Mucosa of rectum (tissue), 2 donors: ENCODE data around the gene CASTOR1.
A peak's percentile ranks its signal among the peaks of the same experiment; 100 is the strongest.

Source experiments
- H3K27ac ChIP-seq, 2 donors: one replicate each; pipeline ENCODE4 v1.7.0; 2013; ENCODE audit warnings: inconsistent platforms in 2 of 2, low read depth in 2 of 2, low read length in 2 of 2
- H3K27me3 ChIP-seq, 2 donors: one replicate each; pipeline ENCODE4 v1.7.0; 2013; ENCODE audit warnings: low read length in 2 of 2; ENCODE audit not compliant: control insufficient read depth in 2 of 2, insufficient read depth in 2 of 2
- H3K36me3 ChIP-seq, 2 donors: one replicate each; pipeline ENCODE4 v1.7.0; 2013; ENCODE audit warnings: low read length in 2 of 2; ENCODE audit not compliant: control insufficient read depth in 2 of 2, insufficient read depth in 2 of 2
- H3K4me1 ChIP-seq, 2 donors: one replicate each; pipeline ENCODE4 v1.7.0; 2013; ENCODE audit warnings: low read length in 2 of 2, mild to moderate bottlenecking in 1 of 2; ENCODE audit not compliant: control insufficient read depth in 2 of 2, insufficient read depth in 2 of 2
- H3K4me3 ChIP-seq, 2 donors: one replicate each; pipeline ENCODE4 v1.7.0; 2013; ENCODE audit warnings: low read length in 2 of 2
- H3K9ac ChIP-seq, 2 donors: one replicate each; pipeline ENCODE4 v1.7.0; 2013; ENCODE audit warnings: low read length in 2 of 2, low read depth in 1 of 2, mild to moderate bottlenecking in 1 of 2
- H3K9me3 ChIP-seq, 2 donors: one replicate each; pipeline ENCODE4 v1.7.0; 2013; ENCODE audit warnings: low read length in 2 of 2; ENCODE audit not compliant: control insufficient read depth in 2 of 2
- donor health status: healthy.
- donor health status: Normal muscosa, but diverticular disease.

The CASTOR1 gene

GRCh38 chr22:30309951-30310741 lies 20.8 kb upstream of the CASTOR1 start:
- no peaks in the 10 kb centered on the region for H3K27me3 ChIP-seq
- peaks cover 77 to 81% of the 10 kb centered on the region in 2 donors for H3K4me1 ChIP-seq
- H3K36me3 ChIP-seq = peaks cover 0 to 3% of the 10 kb centered on the region in 2 donors
- H3K9me3 ChIP-seq = no peaks in the 10 kb centered on the region
- H3K4me3 ChIP-seq = peak overlapping the region in 1 of 2 donors; percentile 14
- peak overlapping the region; percentile 72 to 80 for H3K27ac ChIP-seq
- H3K9ac ChIP-seq = peak overlapping the region; percentile 0 to 57

GRCh38 chr22:30308518-30309230 lies 19.4 kb upstream of the CASTOR1 start:
- H3K27ac ChIP-seq = peak overlapping the region; percentile 30 to 41

GRCh38 chr22:30308093-30308492 lies 18.8 kb upstream of the CASTOR1 start:
- Histone ChIP-seq H3K9ac (no peak overlapping the region), H3K36me3 (peaks cover 0 to 9% of the 10 kb centered on the region in 2 donors), H3K27me3 (no peaks in the 10 kb centered on the region), H3K4me1 (peaks cover 88 to 93% of the 10 kb centered on the region in 2 donors), H3K27ac (peak overlapping the region in 1 of 2 donors; percentile 34), H3K9me3 (no peaks in the 10 kb centered on the region), H3K4me3 (no peak overlapping the region)

More at GRCh38 chr22:30308518-30309230, 19.4 kb upstream of the CASTOR1 start:
- H3K27me3 ChIP-seq = no peaks in the 10 kb centered on the region
- H3K36me3 ChIP-seq = peaks cover 0 to 3% of the 10 kb centered on the region in 2 donors
- H3K9me3 ChIP-seq = no peaks in the 10 kb centered on the region
- H3K4me1 ChIP-seq = peaks cover 84 to 90% of the 10 kb centered on the region in 2 donors
- H3K9ac ChIP-seq = peak overlapping the region in 1 of 2 donors; percentile 16
- H3K4me3 ChIP-seq = no peak overlapping the region

- H3K4me1 ChIP-seq = peaks cover 88 to 93% of the 10 kb centered on the region in 2 donors
- H3K27ac ChIP-seq = peak overlapping the region; percentile 85 to 92
- H3K27me3 ChIP-seq = no peaks in the 10 kb centered on the region
- H3K36me3 ChIP-seq = peaks cover 0 to 13% of the 10 kb centered on the region in 2 donors
- H3K9ac ChIP-seq = peak overlapping the region in 1 of 2 donors; percentile 23
- H3K9me3 ChIP-seq = no peaks in the 10 kb centered on the region
- H3K4me3 ChIP-seq = no peak overlapping the region
These were observed 17.8 kb upstream of the CASTOR1 start for GRCh38 chr22:30307041-30307574.

GRCh38 chr22:30306627-30307011 lies 17.3 kb upstream of the CASTOR1 start:
- Histone ChIP-seq H3K36me3 (peaks cover 0 to 15% of the 10 kb centered on the region in 2 donors), H3K9me3 (no peaks in the 10 kb centered on the region), H3K4me3 (no peak overlapping the region), H3K9ac (peak overlapping the region in 1 of 2 donors; percentile 35), H3K4me1 (peaks cover 88 to 93% of the 10 kb centered on the region in 2 donors), H3K27me3 (no peaks in the 10 kb centered on the region), H3K27ac (peak overlapping the region; percentile 85 to 92)

GRCh38 chr22:30305906-30306626 lies 16.8 kb upstream of the CASTOR1 start:
- Histone ChIP-seq H3K4me1 (peaks cover 83 to 90% of the 10 kb centered on the region in 2 donors), H3K36me3 (peaks cover 3 to 21% of the 10 kb centered on the region in 2 donors), H3K9me3 (no peaks in the 10 kb centered on the region), H3K9ac (peak overlapping the region; percentile 36 to 48), H3K4me3 (peak overlapping the region in 1 of 2 donors; percentile 58), H3K27me3 (no peaks in the 10 kb centered on the region), H3K27ac (peak overlapping the region; percentile 85 to 92)

GRCh38 chr22:30305519-30305905 lies 16.2 kb upstream of the CASTOR1 start:
- Histone ChIP-seq H3K4me3 (peak overlapping the region in 1 of 2 donors; percentile 58), H3K9me3 (no peaks in the 10 kb centered on the region), H3K27me3 (no peaks in the 10 kb centered on the region)

GRCh38 chr22:30304495-30305244 lies 15.4 kb upstream of the CASTOR1 start:
- peak overlapping the region; percentile 35 to 36 for H3K9ac ChIP-seq
- H3K36me3 ChIP-seq = peaks cover 9 to 28% of the 10 kb centered on the region in 2 donors
- H3K9me3 ChIP-seq = no peaks in the 10 kb centered on the region
- H3K4me3 ChIP-seq = peak overlapping the region in 1 of 2 donors; percentile 10
- peak overlapping the region; percentile 85 to 92 for H3K27ac ChIP-seq
- peaks cover 69 to 76% of the 10 kb centered on the region in 2 donors for H3K4me1 ChIP-seq
- H3K27me3 ChIP-seq = no peaks in the 10 kb centered on the region

More at GRCh38 chr22:30305519-30305905, 16.2 kb upstream of the CASTOR1 start:
- H3K9ac ChIP-seq = peak overlapping the region; percentile 36 to 48
- H3K36me3 ChIP-seq = peaks cover 7 to 26% of the 10 kb centered on the region in 2 donors
- H3K4me1 ChIP-seq = peaks cover 78 to 84% of the 10 kb centered on the region in 2 donors
- peak overlapping the region; percentile 85 to 92 for H3K27ac ChIP-seq

- Histone ChIP-seq H3K36me3 (peaks cover 17 to 44% of the 10 kb centered on the region in 2 donors), H3K9me3 (no peaks in the 10 kb centered on the region), H3K27ac (peak overlapping the region; percentile 80 to 92), H3K4me3 (no peak overlapping the region), H3K9ac (peak overlapping the region; percentile 35 to 56), H3K27me3 (no peaks in the 10 kb centered on the region), H3K4me1 (peaks cover 70 to 71% of the 10 kb centered on the region in 2 donors)
These were observed 13.5 kb upstream of the CASTOR1 start for GRCh38 chr22:30302810-30303138.
